ENCODE measurements around the gene NT5M. TPM values are rescaled to one million over a fixed set of nuclear protein-coding genes. Genes with fewer than 3 reads are reported as not detected.
"Not testable (repeated sequence)": the region's sequence is repeated elsewhere in the genome, so short reads cannot be mapped to it uniquely, and the experiment has no call there.

NT5M gene
- 2.7 and 4.2 TPM in 2 replicates for total RNA-seq (2014; rRNA removed; shearing (Covaris generic))

GRCh38 chr17:17303010-17303846 is at the start of gene NT5M:
NT5M (plus strand) TSS chr17:17303373; CDS start chr17:17303551, 178 bp downstream.
- DNase-seq (ENCODE audit: low read depth), result peak; percentile 81

GRCh38 chr17:17253406-17253805 is 49.8 kb upstream of the NT5M start:
- DNase-seq (ENCODE audit: low read depth), result no peak

- DNase-seq (ENCODE audit: low read depth), result no peak
These were observed 49.1 kb upstream of the NT5M start for GRCh38 chr17:17254036-17254435.

- not testable (repeated sequence) for DNase-seq (ENCODE audit: low read depth)
These were observed 47.5 kb upstream of the NT5M start for GRCh38 chr17:17255689-17256088.

GRCh38 chr17:17256316-17256715 is 46.9 kb upstream of the NT5M start:
- DNase-seq (ENCODE audit: low read depth), result no peak

GRCh38 chr17:17258011-17258410 is 45.2 kb upstream of the NT5M start:
- no peak for DNase-seq (ENCODE audit: low read depth)

GRCh38 chr17:17258998-17259397 is 44.2 kb upstream of the NT5M start:
- no peak for DNase-seq (ENCODE audit: low read depth)

- no peak for DNase-seq (ENCODE audit: low read depth)
These were observed 38.7 kb upstream of the NT5M start for GRCh38 chr17:17264430-17264829.

GRCh38 chr17:17269926-17270773 is 33.0 kb upstream of the NT5M start:
- DNase-seq (ENCODE audit: low read depth), result no peak

- no peak for DNase-seq (ENCODE audit: low read depth)
These were observed 27.2 kb upstream of the NT5M start for GRCh38 chr17:17275971-17276370.

- DNase-seq (ENCODE audit: low read depth), result not testable (repeated sequence)
These were observed 25.7 kb upstream of the NT5M start for GRCh38 chr17:17277431-17277830.

- no peak for DNase-seq (ENCODE audit: low read depth)
These were observed 23.9 kb upstream of the NT5M start for GRCh38 chr17:17279316-17279715.

GRCh38 chr17:17280613-17281549 is 22.3 kb upstream of the NT5M start, which contains the start of gene COPS3:
COPS3 (minus strand) TSS chr17:17281246; CDS start chr17:17281186, 60 bp downstream.
- peak; percentile 99 for DNase-seq (ENCODE audit: low read depth)

- no peak for DNase-seq (ENCODE audit: low read depth)
These were observed 17.2 kb upstream of the NT5M start for GRCh38 chr17:17285951-17286350.

- DNase-seq (ENCODE audit: low read depth), result no peak
These were observed 14.1 kb upstream of the NT5M start for GRCh38 chr17:17289086-17289485.

GRCh38 chr17:17289701-17290100 is 13.5 kb upstream of the NT5M start:
- DNase-seq (ENCODE audit: low read depth), result no peak

- DNase-seq (ENCODE audit: low read depth), result no peak
These were observed 8.0 kb upstream of the NT5M start for GRCh38 chr17:17295141-17295540.

- no peak for DNase-seq (ENCODE audit: low read depth)
These were observed 6.0 kb upstream of the NT5M start for GRCh38 chr17:17297217-17297616.

- no peak for DNase-seq (ENCODE audit: low read depth)
These were observed 5.1 kb upstream of the NT5M start for GRCh38 chr17:17298108-17298507.

GRCh38 chr17:17300624-17301568 is 2.3 kb upstream of the NT5M start:
- peak; percentile 68 for DNase-seq (ENCODE audit: low read depth)

All from Daoy (cell line).